GM12874 (cell line): ENCODE results near the gene OPN1MW3.
"Not testable (repeated sequence)": the region's sequence is repeated elsewhere in the genome, so short reads cannot be mapped to it uniquely, and the experiment has no call there.

Experiments
- TF ChIP-seq, protein P1 (sequence below): IDR thresholded peaks from 2 replicates; pipeline ENCODE4 v1.5.1; 2011; ENCODE audit warnings: low read depth, mild to moderate bottlenecking, control low read depth, low read length, moderate library complexity; ENCODE audit not compliant: insufficient read depth

OPN1MW3 gene

DNA sequence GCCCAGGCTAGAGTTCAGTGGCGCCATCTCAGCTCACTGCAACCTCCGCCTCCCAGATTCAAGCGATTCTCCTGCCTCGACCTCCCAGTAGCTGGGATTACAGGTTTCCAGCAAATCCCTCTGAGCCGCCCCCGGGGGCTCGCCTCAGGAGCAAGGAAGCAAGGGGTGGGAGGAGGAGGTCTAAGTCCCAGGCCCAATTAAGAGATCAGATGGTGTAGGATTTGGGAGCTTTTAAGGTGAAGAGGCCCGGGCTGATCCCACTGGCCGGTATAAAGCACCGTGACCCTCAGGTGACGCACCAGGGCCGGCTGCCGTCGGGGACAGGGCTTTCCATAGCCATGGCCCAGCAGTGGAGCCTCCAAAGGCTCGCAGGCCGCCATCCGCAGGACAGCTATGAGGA, at the start of gene OPN1MW3:
OPN1MW3 (plus strand) TSS at position 301 of the 400 bp plus-strand sequence; CDS start at position 339, 38 bp downstream.
- TF ChIP-seq, protein P1, sequence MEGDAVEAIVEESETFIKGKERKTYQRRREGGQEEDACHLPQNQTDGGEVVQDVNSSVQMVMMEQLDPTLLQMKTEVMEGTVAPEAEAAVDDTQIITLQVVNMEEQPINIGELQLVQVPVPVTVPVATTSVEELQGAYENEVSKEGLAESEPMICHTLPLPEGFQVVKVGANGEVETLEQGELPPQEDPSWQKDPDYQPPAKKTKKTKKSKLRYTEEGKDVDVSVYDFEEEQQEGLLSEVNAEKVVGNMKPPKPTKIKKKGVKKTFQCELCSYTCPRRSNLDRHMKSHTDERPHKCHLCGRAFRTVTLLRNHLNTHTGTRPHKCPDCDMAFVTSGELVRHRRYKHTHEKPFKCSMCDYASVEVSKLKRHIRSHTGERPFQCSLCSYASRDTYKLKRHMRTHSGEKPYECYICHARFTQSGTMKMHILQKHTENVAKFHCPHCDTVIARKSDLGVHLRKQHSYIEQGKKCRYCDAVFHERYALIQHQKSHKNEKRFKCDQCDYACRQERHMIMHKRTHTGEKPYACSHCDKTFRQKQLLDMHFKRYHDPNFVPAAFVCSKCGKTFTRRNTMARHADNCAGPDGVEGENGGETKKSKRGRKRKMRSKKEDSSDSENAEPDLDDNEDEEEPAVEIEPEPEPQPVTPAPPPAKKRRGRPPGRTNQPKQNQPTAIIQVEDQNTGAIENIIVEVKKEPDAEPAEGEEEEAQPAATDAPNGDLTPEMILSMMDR, result not testable (repeated sequence)

DNA sequence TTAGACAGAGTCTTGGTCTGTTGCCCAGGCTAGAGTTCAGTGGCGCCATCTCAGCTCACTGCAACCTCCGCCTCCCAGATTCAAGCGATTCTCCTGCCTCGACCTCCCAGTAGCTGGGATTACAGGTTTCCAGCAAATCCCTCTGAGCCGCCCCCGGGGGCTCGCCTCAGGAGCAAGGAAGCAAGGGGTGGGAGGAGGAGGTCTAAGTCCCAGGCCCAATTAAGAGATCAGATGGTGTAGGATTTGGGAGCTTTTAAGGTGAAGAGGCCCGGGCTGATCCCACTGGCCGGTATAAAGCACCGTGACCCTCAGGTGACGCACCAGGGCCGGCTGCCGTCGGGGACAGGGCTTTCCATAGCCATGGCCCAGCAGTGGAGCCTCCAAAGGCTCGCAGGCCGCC, 37.9 kb upstream of the OPN1MW3 start, which contains the start of gene OPN1MW2:
OPN1MW2 (plus strand) TSS at position 301 of the 400 bp plus-strand sequence; CDS start at position 361, 60 bp downstream.
- TF ChIP-seq, protein P1, result not testable (repeated sequence)

DNA sequence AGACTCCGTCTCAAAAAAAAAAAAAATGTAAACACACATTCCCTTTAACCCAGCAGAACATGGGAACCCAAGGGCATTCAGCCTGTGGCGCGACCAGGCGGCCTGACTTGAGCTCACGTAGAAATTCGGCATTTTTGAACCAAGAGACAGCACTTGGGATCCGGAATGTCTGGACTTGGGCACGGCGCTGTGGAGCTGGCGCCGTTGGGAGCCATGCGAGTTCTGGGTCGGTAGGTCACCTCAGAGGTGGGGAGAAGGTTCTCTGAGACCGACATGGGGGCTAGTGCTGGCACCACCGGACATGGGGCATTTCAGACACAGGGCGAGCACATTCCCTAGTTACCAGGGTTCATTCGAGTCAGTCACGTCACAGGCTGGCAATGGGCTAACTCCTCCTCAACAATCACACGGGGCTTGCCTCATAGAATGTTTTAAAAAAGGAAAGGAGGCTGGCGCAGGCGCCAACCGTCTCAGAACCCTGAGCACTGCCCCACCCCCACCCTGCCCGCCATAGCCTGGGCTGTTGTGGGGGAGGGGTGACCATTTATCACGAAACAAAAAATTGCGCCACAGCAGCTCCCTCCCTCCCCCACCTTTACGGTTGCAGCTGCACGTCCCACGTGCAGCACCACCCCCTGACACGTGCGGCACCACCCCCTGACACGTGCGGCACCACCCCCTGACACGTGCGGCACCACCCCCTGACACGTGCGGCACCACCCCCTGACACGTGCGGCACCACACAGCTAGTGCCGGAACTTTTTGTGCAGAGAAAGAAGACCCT, 37.6 kb downstream of the OPN1MW3 start, which contains the start of gene TEX28:
TEX28 (minus strand) TSS at position 334 of the 784 bp plus-strand sequence. CDS start 3,007 bp downstream, outside the sequence.
- TF ChIP-seq, protein P1, result no peak

DNA sequence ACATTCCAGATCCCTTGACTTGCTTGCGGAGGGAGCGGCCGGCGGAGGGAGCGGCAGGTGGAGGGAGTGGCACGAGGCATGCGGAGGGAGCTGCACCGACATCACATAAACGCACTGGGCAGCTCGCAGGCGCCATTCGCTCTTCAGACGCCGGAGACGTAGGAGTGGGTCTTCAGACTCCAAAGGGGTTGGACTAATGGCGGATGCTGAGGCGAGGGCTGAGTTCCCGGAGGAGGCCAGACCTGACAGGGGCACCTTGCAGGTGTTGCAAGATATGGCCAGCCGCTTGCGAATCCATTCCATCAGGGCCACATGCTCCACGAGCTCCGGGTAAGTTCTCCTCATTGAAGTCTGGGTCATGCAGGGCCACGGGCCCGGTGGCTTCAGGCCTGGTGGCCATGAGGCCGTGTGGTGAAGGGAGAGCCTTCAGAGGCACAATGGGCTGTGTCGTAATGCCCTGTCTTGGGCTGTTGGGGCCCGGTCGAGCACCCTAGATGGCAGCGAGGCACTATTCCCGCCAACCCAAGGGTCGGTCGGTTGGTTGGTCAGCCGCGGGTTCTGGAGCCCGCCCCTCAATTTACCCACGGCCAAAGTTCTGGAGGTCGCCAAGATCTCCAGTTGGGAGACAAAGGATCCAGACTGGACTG, 38.4 kb downstream of the OPN1MW3 start, which contains the start of gene TKTL1:
TKTL1 (plus strand) TSS at position 132 of the 647 bp plus-strand sequence; CDS start at position 197, 65 bp downstream.
- TF ChIP-seq, protein P1, result no peak

DNA sequence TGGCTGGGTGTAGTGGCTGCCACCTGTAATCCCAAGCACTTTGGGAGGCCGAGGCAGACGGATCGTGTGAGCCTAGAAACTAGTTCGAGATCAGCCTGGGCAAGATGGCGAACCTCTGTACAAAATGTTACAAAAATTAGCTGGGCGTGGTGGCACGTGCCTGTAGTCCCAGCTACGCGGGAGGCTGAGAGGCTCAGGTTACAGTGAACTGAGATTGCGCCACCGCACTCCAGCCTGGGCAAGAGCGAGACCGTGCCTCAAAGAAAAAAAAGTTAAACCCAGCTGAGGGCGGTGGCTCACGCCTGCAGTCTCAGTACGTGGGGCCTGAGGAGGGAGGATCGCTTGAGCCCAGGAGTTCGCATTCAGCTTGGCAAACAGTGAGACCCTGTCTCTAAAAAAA, 39.3 kb downstream of the OPN1MW3 start:
- TF ChIP-seq, protein P1, result no peak

DNA sequence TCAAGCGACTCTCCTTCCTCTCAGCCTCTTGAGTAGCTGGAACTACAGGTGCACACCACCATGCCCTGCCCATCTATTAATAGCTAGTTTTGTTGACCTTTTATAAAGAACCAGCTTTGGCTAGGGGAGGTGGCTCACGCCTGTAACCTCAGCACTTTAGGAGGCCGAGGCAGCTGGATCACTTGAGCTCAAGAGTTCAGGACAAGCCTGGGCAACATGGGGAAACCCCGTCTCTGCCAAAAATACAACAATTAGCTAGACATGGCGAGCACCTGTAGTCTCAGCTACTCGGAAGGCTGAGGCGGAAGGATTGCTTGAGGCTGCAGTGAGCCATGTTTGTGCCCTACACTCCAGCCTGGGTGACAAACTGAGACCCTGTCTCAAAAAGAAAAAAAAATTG, 40.9 kb downstream of the OPN1MW3 start:
- TF ChIP-seq, protein P1, result no peak

DNA sequence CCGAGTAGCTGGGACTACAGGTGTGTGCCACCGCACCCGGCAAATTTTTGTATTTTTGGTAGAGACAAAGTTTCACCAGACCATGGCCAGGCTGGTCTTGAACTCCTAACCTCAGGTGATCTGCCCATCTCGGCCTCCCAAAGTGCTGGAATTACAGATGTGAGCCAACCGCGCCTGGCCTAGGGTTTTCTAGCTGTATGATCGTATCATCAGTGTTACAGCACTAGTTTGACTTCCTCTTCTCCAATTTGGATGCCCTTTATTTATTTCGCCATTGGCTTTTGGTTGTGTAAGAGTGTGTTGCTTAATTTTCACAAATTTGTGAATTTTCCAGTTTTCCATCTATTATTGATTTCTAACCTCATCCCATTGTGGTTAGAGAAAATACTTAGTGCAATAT, 43.4 kb downstream of the OPN1MW3 start:
- TF ChIP-seq, protein P1, result no peak
